Vagina (tissue), 2 donors: ENCODE data around the gene CSTF3. TPM values are rescaled to one million over a fixed set of nuclear protein-coding genes. Genes with fewer than 3 reads are reported as not detected.
"Not testable (repeated sequence)": the region's sequence is repeated elsewhere in the genome, so short reads cannot be mapped to it uniquely, and the experiment has no call there.

Experiments used
- DNase-seq, 2 donors: peaks; one replicate each; pipeline ENCODE4 v3.0.0-alpha.2; 2017; ENCODE audit errors: extremely low spot score in 2 of 2
- H3K27ac ChIP-seq: fragments of 200-600 bp; sonication (generic); one replicate; pipeline ENCODE4 v1.5.1; 2019
- H3K27me3 ChIP-seq: fragments of 200-600 bp; sonication (generic); one replicate; pipeline ENCODE4 v1.5.1; 2019
- H3K36me3 ChIP-seq, 2 donors: fragments of 200-600 bp; sonication (generic); one replicate each; pipeline ENCODE4 v1.5.1; 2017 to 2019
- H3K4me1 ChIP-seq: fragments of 200-600 bp; sonication (generic); one replicate; pipeline ENCODE4 v1.5.1; 2019
- H3K4me3 ChIP-seq, 2 donors: fragments of 200-600 bp; sonication (generic); 1 replicate in 1 of 2; 2 replicates in 1 of 2; pipeline ENCODE4 v1.5.1; 2016 to 2019
- H3K9me3 ChIP-seq: fragments of 200-600 bp; sonication (generic); one replicate; pipeline ENCODE4 v1.5.1; 2019
- POLR2A ChIP-seq, 2 donors: fragments of 450-650 bp; IDR thresholded peaks; one replicate each; pipeline ENCODE4 v1.6.1; 2017; ENCODE audit warnings: antibody characterized with exemption in 2 of 2, mild to moderate bottlenecking in 2 of 2, moderate library complexity in 2 of 2
- POLR2AphosphoS5 ChIP-seq, 2 donors: sonication (generic); formaldehyde crosslinking; IDR thresholded peaks; one replicate each; pipeline ENCODE4 v1.9.0; 2017; ENCODE audit warnings: antibody characterized with exemption in 2 of 2, mild to moderate bottlenecking in 2 of 2, low read depth in 1 of 2; ENCODE audit not compliant: insufficient read depth in 1 of 2
- intact Hi-C: fragments of 100-400 bp; cut with DNase I; formaldehyde crosslinking; loops from one replicate; pipeline ENCODE4 v1.15.1; 2023
- total RNA-seq: library from RNA; depleted of rRNA; stranded (reverse); fragments of >200 nt; gene quantifications from one replicate; pipeline ENCODE4 v1.2.3, GENCODE V29; 2016
- TF ChIP-seq, protein P1 (sequence below), 3 experiments: fragments of 450-650 bp in 2 of 3; fragments of 200-600 bp in 1 of 3; sonication (generic) in 1 of 3; IDR thresholded peaks; one replicate each; pipeline ENCODE4 v1.5.1; 2017 to 2019; ENCODE audit warnings: antibody characterized with exemption in 3 of 3, mild to moderate bottlenecking in 2 of 3, moderate library complexity in 2 of 3

Gene CSTF3
- total RNA-seq, 1 donor from 2014 or later, result 13.3 TPM

GRCh38 chr11:33160587-33160986, 693 bp downstream of the CSTF3 start:
- H3K9me3 ChIP-seq, result no peaks in the 10 kb centered on the region
- H3K4me3 ChIP-seq, result peak overlapping the region; percentile 70 to 87
- no peaks in the 10 kb centered on the region for H3K27me3 ChIP-seq
- H3K36me3 ChIP-seq, result no peaks in the 10 kb centered on the region
- H3K4me1 ChIP-seq, result peaks cover 40% of the 10 kb centered on the region
- no peak for DNase-seq
- no peak for TF ChIP-seq POLR2A (IDR thresholded peaks at IDR 0.05)
- TF ChIP-seq, protein P1, sequence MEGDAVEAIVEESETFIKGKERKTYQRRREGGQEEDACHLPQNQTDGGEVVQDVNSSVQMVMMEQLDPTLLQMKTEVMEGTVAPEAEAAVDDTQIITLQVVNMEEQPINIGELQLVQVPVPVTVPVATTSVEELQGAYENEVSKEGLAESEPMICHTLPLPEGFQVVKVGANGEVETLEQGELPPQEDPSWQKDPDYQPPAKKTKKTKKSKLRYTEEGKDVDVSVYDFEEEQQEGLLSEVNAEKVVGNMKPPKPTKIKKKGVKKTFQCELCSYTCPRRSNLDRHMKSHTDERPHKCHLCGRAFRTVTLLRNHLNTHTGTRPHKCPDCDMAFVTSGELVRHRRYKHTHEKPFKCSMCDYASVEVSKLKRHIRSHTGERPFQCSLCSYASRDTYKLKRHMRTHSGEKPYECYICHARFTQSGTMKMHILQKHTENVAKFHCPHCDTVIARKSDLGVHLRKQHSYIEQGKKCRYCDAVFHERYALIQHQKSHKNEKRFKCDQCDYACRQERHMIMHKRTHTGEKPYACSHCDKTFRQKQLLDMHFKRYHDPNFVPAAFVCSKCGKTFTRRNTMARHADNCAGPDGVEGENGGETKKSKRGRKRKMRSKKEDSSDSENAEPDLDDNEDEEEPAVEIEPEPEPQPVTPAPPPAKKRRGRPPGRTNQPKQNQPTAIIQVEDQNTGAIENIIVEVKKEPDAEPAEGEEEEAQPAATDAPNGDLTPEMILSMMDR (IDR thresholded peaks at IDR 0.05), result no peak
- TF ChIP-seq POLR2AphosphoS5 (IDR thresholded peaks at IDR 0.05; ENCODE audit: insufficient read depth in 1 of 2, low read depth in 1 of 2), result no peak
- peak overlapping the region; percentile 85 for H3K27ac ChIP-seq
- intact Hi-C loops, result no loop called here

DNA sequence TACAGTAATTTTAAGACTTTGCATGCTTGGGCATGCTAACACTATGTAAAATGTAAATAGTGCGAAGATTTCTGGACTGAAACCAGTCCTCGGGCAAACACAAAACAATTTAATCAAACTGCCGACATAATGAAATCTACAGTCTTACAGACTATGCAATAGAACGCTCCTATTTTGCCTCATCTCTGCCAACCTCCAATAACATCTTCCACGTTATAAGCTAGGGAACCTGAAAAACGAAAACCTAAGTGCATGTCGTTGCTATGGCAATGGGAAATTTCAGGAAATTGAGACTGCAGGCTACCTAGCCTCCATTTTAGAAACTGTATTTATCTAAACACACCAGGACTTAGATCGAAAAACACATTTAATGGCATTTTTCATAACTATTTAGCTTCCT, 1.1 kb downstream of the CSTF3 start:
- no peaks in the 10 kb centered on the region for H3K9me3 ChIP-seq
- no peak for DNase-seq
- H3K27ac ChIP-seq, result peak overlapping the region; percentile 85
- H3K27me3 ChIP-seq, result no peaks in the 10 kb centered on the region
- intact Hi-C loops, result no loop called here
- no peaks in the 10 kb centered on the region for H3K36me3 ChIP-seq
- TF ChIP-seq, protein P1 (IDR thresholded peaks at IDR 0.05), result no peak
- TF ChIP-seq POLR2A (IDR thresholded peaks at IDR 0.05), result no peak
- TF ChIP-seq POLR2AphosphoS5 (IDR thresholded peaks at IDR 0.05; ENCODE audit: insufficient read depth in 1 of 2, low read depth in 1 of 2), result no peak
- H3K4me1 ChIP-seq, result peaks cover 42% of the 10 kb centered on the region
- peak overlapping the region; percentile 70 to 87 for H3K4me3 ChIP-seq

DNA sequence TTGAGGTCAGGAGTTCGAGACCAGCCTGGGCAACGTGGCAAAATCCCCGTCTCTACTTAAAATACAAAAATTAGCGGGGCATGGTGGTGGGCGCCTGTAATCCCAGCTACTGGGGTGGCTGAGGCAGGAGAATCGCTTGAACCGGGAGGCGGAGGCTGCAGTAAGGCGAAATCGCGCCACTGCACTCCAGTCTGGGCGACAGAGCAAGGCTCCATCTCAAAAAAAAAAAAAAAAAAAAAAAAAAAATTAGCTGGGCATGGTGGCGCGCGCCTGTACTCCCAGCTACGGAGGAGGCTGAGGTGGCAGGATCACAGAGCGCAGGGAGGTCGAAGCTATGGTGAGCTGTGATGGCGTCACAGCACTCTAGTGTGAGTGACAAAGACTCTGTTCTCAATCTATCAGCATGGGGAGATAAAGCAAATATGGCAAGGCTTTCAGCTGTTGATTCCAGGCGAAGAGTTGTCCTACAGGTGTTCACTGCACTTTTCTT, 1.9 kb downstream of the CSTF3 start:
- H3K27me3 ChIP-seq, H3K9me3 ChIP-seq, H3K36me3 ChIP-seq, DNase-seq, H3K27ac ChIP-seq, H3K4me3 ChIP-seq, intact Hi-C loops: not testable (repeated sequence)
- H3K4me1 ChIP-seq, result peaks cover 42% of the 10 kb centered on the region

GRCh38 chr11:33158596-33159275, 2.5 kb downstream of the CSTF3 start:
- DNase-seq, result no peak
- Histone ChIP-seq H3K4me3 (no peak overlapping the region), H3K9me3 (no peaks in the 10 kb centered on the region), H3K27ac (no peak overlapping the region), H3K36me3 (no peaks in the 10 kb centered on the region), H3K27me3 (no peaks in the 10 kb centered on the region), H3K4me1 (peaks cover 42% of the 10 kb centered on the region)
- TF ChIP-seq POLR2A (IDR thresholded peaks at IDR 0.05) (no peak), POLR2AphosphoS5 (IDR thresholded peaks at IDR 0.05; ENCODE audit: insufficient read depth in 1 of 2, low read depth in 1 of 2) (no peak)
- TF ChIP-seq, protein P1 (IDR thresholded peaks at IDR 0.05), result no peak
- intact Hi-C loops, result no loop called here

DNA sequence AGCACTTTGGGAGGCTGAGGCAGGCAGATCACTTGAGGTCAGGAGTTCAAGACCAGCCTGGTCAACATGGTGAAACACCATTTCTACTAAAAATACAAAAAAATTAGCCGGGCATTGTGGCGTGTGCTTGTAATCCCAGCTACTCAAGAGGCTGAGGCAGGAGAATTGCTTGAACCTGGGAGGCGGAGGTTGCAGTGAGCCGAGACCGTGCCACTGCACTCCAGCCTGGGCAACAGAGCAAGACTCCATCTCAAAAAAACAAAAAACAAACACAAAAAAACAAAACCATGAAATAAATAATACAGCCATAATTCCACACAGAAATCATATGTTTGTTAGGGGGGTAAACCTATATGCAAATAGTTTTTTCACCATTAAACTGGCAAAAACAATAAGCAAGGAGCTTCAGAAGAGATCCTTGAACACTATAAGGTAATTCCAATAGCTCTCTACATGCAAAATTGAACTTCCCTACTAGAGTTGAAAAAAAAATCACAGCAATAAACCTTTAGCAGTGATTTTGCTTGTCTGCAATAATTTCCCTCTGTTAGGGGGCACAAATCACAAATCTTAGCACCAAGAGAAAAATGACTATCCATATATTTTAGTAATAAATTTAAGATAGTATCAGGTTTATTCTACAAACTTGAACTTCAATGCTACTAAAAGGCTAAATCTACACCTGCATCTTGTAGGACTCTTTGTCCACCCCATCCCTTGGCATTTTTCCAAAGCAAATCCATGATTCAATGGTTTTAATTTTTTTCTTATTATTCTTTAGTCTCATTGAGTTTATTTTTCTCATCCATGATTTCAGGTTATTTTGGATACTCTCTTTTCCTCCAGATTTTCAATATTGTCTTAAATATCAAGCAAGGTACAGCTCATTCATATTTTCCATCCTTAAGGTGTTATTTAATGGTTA, 3.9 kb downstream of the CSTF3 start:
- no peak for DNase-seq
- H3K36me3 ChIP-seq, result no peaks in the 10 kb centered on the region
- intact Hi-C loops, result no loop called here
- H3K9me3 ChIP-seq, result no peaks in the 10 kb centered on the region
- TF ChIP-seq POLR2AphosphoS5 (IDR thresholded peaks at IDR 0.05; ENCODE audit: insufficient read depth in 1 of 2, low read depth in 1 of 2) (no peak), POLR2A (IDR thresholded peaks at IDR 0.05) (no peak)
- TF ChIP-seq, protein P1 (IDR thresholded peaks at IDR 0.05), result no peak
- no peak overlapping the region for H3K4me3 ChIP-seq
- H3K27me3 ChIP-seq, result no peaks in the 10 kb centered on the region
- H3K27ac ChIP-seq, result no peak overlapping the region
- H3K4me1 ChIP-seq, result peaks cover 42% of the 10 kb centered on the region
